Brain microvascular endothelial cell (primary cell): ENCODE data around the gene OR52E8.

Experiments
- DNase-seq: peaks from one replicate; pipeline ENCODE4 v3.0.0-alpha.2; 2020
- H3K27ac ChIP-seq: fragments of 250-450 bp; sonication (Bioruptor Pico); 2 replicates; pipeline ENCODE4 v1.5.1; 2020; ENCODE audit warnings: mild to moderate bottlenecking, moderate library complexity
- H3K27me3 ChIP-seq: fragments of 250-450 bp; sonication (Bioruptor Pico); replicated peaks from 2 replicates; pipeline ENCODE4 v1.5.1; 2020; ENCODE audit warnings: mild to moderate bottlenecking
- H3K36me3 ChIP-seq: fragments of 250-450 bp; sonication (Bioruptor Pico); replicated peaks from 2 replicates; pipeline ENCODE4 v1.5.1; 2020; ENCODE audit warnings: mild to moderate bottlenecking
- H3K4me3 ChIP-seq: 2 replicates; pipeline ENCODE4 v1.5.1; 2011; ENCODE audit warnings: low read depth, mild to moderate bottlenecking, control low read depth, low read length, moderate library complexity
- in situ Hi-C: cut with HindIII; loops from 2 replicates; pipeline ENCODE4 v1.10.0; 2017; ENCODE audit warnings: low sequenced_read_pairs, low pct_ligation_motif_present
- TF ChIP-seq, protein P1 (sequence below): IDR thresholded peaks from 2 replicates; pipeline ENCODE4 v1.5.1; 2011; ENCODE audit warnings: low read depth, mild to moderate bottlenecking, moderate library complexity, low read length, control low read depth, inconsistent platforms; ENCODE audit errors: missing control alignments

OR52E8 gene

GRCh38 chr11:5846701-5847100, 10.8 kb downstream of the OR52E8 start:
- TF ChIP-seq, protein P1, sequence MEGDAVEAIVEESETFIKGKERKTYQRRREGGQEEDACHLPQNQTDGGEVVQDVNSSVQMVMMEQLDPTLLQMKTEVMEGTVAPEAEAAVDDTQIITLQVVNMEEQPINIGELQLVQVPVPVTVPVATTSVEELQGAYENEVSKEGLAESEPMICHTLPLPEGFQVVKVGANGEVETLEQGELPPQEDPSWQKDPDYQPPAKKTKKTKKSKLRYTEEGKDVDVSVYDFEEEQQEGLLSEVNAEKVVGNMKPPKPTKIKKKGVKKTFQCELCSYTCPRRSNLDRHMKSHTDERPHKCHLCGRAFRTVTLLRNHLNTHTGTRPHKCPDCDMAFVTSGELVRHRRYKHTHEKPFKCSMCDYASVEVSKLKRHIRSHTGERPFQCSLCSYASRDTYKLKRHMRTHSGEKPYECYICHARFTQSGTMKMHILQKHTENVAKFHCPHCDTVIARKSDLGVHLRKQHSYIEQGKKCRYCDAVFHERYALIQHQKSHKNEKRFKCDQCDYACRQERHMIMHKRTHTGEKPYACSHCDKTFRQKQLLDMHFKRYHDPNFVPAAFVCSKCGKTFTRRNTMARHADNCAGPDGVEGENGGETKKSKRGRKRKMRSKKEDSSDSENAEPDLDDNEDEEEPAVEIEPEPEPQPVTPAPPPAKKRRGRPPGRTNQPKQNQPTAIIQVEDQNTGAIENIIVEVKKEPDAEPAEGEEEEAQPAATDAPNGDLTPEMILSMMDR = no peak
- Histone ChIP-seq H3K4me3 (no peak overlapping the region), H3K36me3 (no peaks in the 10 kb centered on the region), H3K27ac (no peak overlapping the region), H3K27me3 (no peaks in the 10 kb centered on the region)
- no peak for DNase-seq
- in situ Hi-C loops = no loop called here

DNA sequence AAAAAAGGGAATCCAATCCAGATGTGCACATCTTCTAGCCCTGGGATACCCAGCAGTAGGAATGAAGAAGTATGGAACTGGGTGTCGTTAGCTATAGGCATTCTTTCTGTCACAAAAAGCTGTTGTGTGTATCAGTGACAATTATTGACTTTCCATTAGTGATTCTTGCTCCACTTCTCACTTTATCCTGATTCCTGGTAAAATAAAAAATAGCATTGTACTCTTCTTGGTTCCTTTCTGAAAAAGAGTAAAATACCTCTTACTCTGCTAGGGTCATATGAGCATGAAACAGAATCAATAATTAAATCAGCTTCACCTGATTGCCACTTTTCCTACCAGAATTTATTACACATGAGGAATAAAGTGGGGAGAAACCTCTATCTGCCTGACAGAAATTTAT, 15.7 kb downstream of the OR52E8 start, which contains the start of gene OR52E6:
Gene OR52E6 (minus strand): TSS at position 101 of the 400 bp plus-strand sequence. CDS start 0 bp downstream, at position 101.
- TF ChIP-seq, protein P1 = no peak
- Histone ChIP-seq H3K27me3 (no peaks in the 10 kb centered on the region), H3K27ac (no peak within 1 kb of the TSS), H3K4me3 (no peak within 1 kb of the TSS), H3K36me3 (no peaks in the 10 kb centered on the region)
- no peak for DNase-seq
- in situ Hi-C loops = no loop called here

- no peak for DNase-seq
- TF ChIP-seq, protein P1 = no peak
- Histone ChIP-seq H3K27me3 (no peaks in the 10 kb centered on the region), H3K4me3 (no peak overlapping the region), H3K36me3 (no peaks in the 10 kb centered on the region), H3K27ac (no peak overlapping the region)
- in situ Hi-C loops = no loop called here
These were observed 19.8 kb downstream of the OR52E8 start for GRCh38 chr11:5837695-5838094.

DNA sequence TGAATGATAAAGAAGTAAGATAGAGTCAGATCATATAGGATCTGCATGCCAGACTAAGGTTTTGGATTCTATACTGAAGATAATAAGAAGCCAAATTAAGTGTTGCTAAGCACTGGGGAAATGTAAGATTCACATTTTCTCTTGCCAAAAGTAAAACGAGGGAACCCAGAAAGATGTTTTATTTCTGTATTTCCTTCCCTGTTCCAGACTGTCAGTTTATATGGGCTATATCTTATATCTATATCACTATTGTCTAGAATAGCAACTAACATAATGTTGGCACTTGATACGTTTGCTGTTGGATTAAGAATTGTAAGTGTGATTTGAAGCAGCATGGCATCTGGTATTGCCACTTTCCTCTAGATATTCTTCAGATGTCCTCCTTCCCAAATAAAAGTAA, 24.0 kb downstream of the OR52E8 start:
- TF ChIP-seq, protein P1 = no peak
- Histone ChIP-seq H3K27me3 (no peaks in the 10 kb centered on the region), H3K36me3 (no peaks in the 10 kb centered on the region), H3K4me3 (no peak overlapping the region), H3K27ac (no peak overlapping the region)
- in situ Hi-C loops = no loop called here
- DNase-seq = no peak

DNA sequence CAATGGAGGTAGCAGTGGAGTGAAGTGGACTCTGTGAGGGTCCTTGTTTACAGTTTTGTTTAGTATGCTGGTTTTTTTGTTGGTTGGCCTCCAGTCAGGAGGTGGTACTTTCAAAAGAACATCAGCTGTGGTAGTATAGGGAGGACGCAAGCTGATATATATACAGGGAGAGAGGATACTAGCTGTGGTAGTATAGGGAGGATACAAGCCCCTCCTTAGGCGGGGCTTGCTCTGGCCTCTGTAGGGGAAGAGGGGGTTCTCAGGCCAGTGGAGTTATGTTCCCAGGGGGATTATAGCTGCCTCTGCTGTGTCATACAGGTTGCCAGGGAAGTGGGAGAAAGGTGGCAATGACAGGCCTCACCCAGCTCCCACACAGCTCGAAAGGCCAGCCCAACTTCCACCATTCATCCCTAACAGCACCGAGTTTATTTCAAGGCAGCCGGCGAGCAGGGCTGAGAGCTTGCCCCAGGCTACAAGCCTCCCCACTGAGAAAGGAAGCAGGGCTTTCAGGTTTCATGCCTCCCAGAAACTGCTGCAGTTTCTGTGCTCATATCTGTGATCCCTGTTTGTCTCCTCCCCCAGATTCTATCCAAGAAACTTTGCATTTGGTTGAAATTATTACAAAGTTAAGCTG, 26.2 kb downstream of the OR52E8 start:
- Histone ChIP-seq H3K27me3 (no peaks in the 10 kb centered on the region), H3K27ac (no peak overlapping the region), H3K4me3 (no peak overlapping the region), H3K36me3 (no peaks in the 10 kb centered on the region)
- no peak for DNase-seq
- TF ChIP-seq, protein P1 = no peak
- in situ Hi-C loops = no loop called here
